ENCODE results near the gene POLR1A. TPM values are rescaled to one million over a fixed set of nuclear protein-coding genes. Genes with fewer than 3 reads are reported as not detected.

Gene POLR1A
- total RNA-seq, 1 donor, result 33.7 TPM

- no peak for TF ChIP-seq CTCF (IDR thresholded peaks at IDR 0.05; ENCODE audit: insufficient read depth, low read depth, low read length)
- H3K4me3 ChIP-seq (ENCODE audit: low read depth, low read length), result no peak overlapping the region
- DNase-seq (ENCODE audit: low read depth), result no peak
These were observed 56.8 kb downstream of the POLR1A start for GRCh38 chr2:86048888-86049287.

- DNase-seq (ENCODE audit: low read depth), result no peak
- no peak overlapping the region for H3K4me3 ChIP-seq (ENCODE audit: low read depth, low read length)
- no peak for TF ChIP-seq CTCF (IDR thresholded peaks at IDR 0.05; ENCODE audit: insufficient read depth, low read depth, low read length)
These were observed 57.3 kb downstream of the POLR1A start for GRCh38 chr2:86048383-86048701.

GRCh38 chr2:86047575-86048382 is 57.9 kb downstream of the POLR1A start:
- no peak for DNase-seq (ENCODE audit: low read depth)
- no peak overlapping the region for H3K4me3 ChIP-seq (ENCODE audit: low read depth, low read length)
- no peak for TF ChIP-seq CTCF (IDR thresholded peaks at IDR 0.05; ENCODE audit: insufficient read depth, low read depth, low read length)

- TF ChIP-seq CTCF (IDR thresholded peaks at IDR 0.05; ENCODE audit: insufficient read depth, low read depth, low read length), result no peak
- H3K4me3 ChIP-seq (ENCODE audit: low read depth, low read length), result no peak overlapping the region
- no peak for DNase-seq (ENCODE audit: low read depth)
These were observed 60.1 kb downstream of the POLR1A start for GRCh38 chr2:86045541-86045940.

GRCh38 chr2:86044614-86045013 is 61.1 kb downstream of the POLR1A start:
- no peak for TF ChIP-seq CTCF (IDR thresholded peaks at IDR 0.05; ENCODE audit: insufficient read depth, low read depth, low read length)

GRCh38 chr2:86044045-86044444 is 61.6 kb downstream of the POLR1A start:
- H3K4me3 ChIP-seq (ENCODE audit: low read depth, low read length), result no peak overlapping the region
- TF ChIP-seq CTCF (IDR thresholded peaks at IDR 0.05; ENCODE audit: insufficient read depth, low read depth, low read length), result no peak
- no peak for DNase-seq (ENCODE audit: low read depth)

More at GRCh38 chr2:86044614-86045013, 61.1 kb downstream of the POLR1A start:
- no peak for DNase-seq (ENCODE audit: low read depth)
- no peak overlapping the region for H3K4me3 ChIP-seq (ENCODE audit: low read depth, low read length)

Measured in fibroblast of villous mesenchyme (primary cell).